ENCODE measurements around the gene ZFYVE9.

Gene ZFYVE9

GRCh38 chr1:52234708-52235107 lies 92.8 kb downstream of the ZFYVE9 start:
- no peak overlapping the region for H3K4me3 Mint-ChIP-seq
- H3K4me1 Mint-ChIP-seq (ENCODE audit: low read depth), result no peaks in the 10 kb centered on the region
- no peak overlapping the region for H3K27ac Mint-ChIP-seq
- H3K27me3 Mint-ChIP-seq (ENCODE audit: low read depth), result peaks cover 5% of the 10 kb centered on the region
- H3K9me3 Mint-ChIP-seq, result no peaks in the 10 kb centered on the region
- H3K36me3 Mint-ChIP-seq (ENCODE audit: low read depth), result no peaks in the 10 kb centered on the region

DNA sequence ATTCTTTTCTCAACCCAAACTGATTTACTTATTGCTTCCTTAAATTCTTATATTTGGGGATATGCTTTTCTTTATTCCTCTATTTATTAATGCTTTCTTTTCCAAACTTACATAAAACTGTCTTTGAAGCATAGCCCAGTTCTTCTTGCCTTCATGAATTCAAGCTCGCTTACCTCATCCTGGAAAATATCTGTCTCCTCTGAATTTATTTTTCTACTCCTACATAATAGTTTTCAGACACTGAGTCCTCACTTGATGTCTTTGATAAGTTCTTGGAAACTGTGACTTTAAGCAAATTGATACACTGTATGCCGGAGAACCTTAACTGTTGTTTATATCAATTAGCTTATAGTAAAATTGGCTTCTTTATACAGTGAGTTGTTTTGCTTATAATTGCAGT lies 93.8 kb downstream of the ZFYVE9 start:
- H3K27ac Mint-ChIP-seq, result no peak overlapping the region
- peaks cover 6% of the 10 kb centered on the region for H3K27me3 Mint-ChIP-seq (ENCODE audit: low read depth)
- H3K36me3 Mint-ChIP-seq (ENCODE audit: low read depth), result no peaks in the 10 kb centered on the region
- no peaks in the 10 kb centered on the region for H3K9me3 Mint-ChIP-seq
- no peak overlapping the region for H3K4me3 Mint-ChIP-seq
- H3K4me1 Mint-ChIP-seq (ENCODE audit: low read depth), result no peaks in the 10 kb centered on the region

GRCh38 chr1:52237430-52237829 lies 95.5 kb downstream of the ZFYVE9 start:
- Mint-ChIP-seq H3K27me3 (ENCODE audit: low read depth) (peaks cover 9% of the 10 kb centered on the region), H3K36me3 (ENCODE audit: low read depth) (no peaks in the 10 kb centered on the region), H3K27ac (no peak overlapping the region), H3K4me1 (ENCODE audit: low read depth) (no peaks in the 10 kb centered on the region), H3K9me3 (no peaks in the 10 kb centered on the region), H3K4me3 (no peak overlapping the region)

DNA sequence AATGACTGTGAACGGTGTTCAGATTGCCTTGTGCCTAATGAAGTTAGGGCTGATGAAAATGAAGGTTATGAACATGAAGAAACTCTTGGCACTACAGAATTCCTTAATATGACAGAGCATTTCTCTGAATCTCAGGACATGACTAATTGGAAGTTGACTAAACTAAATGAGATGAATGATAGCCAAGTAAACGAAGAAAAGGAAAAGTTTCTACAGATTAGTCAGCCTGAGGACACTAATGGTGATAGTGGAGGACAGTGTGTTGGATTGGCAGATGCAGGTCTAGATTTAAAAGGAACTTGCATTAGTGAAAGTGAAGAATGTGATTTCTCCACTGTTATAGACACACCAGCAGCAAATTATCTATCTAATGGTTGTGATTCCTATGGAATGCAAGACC lies 96.6 kb downstream of the ZFYVE9 start:
- no peak overlapping the region for H3K27ac Mint-ChIP-seq
- H3K4me3 Mint-ChIP-seq, result no peak overlapping the region
- H3K27me3 Mint-ChIP-seq (ENCODE audit: low read depth), result peaks cover 9% of the 10 kb centered on the region

GRCh38 chr1:52238887-52239707 lies 97.2 kb downstream of the ZFYVE9 start:
- Mint-ChIP-seq H3K27me3 (ENCODE audit: low read depth) (peaks cover 9% of the 10 kb centered on the region), H3K9me3 (no peaks in the 10 kb centered on the region), H3K4me1 (ENCODE audit: low read depth) (no peaks in the 10 kb centered on the region), H3K36me3 (ENCODE audit: low read depth) (no peaks in the 10 kb centered on the region), H3K4me3 (no peak overlapping the region), H3K27ac (no peak overlapping the region)

More for the DNA sequence above, 96.6 kb downstream of the ZFYVE9 start:
- H3K36me3 Mint-ChIP-seq (ENCODE audit: low read depth), result no peaks in the 10 kb centered on the region
- no peaks in the 10 kb centered on the region for H3K4me1 Mint-ChIP-seq (ENCODE audit: low read depth)
- H3K9me3 Mint-ChIP-seq, result no peaks in the 10 kb centered on the region

DNA sequence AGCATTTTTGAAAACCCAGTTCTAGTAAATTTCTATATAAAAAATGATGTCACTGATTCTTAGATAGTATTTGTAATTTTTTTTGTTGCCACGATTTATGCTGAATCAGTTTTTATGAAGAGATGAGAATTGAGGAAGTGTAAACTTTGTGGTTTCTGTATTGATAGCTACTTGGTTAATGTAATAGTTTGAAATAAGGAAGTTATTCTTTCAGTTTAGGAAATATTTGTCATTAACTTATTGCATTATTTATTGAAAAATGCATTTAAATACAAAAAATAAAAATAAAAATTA lies 97.8 kb downstream of the ZFYVE9 start:
- H3K36me3 Mint-ChIP-seq (ENCODE audit: low read depth), result no peaks in the 10 kb centered on the region
- no peak overlapping the region for H3K4me3 Mint-ChIP-seq
- H3K9me3 Mint-ChIP-seq, result no peaks in the 10 kb centered on the region
- no peak overlapping the region for H3K27ac Mint-ChIP-seq
- H3K27me3 Mint-ChIP-seq (ENCODE audit: low read depth), result peaks cover 9% of the 10 kb centered on the region
- no peaks in the 10 kb centered on the region for H3K4me1 Mint-ChIP-seq (ENCODE audit: low read depth)

GRCh38 chr1:52240592-52241210 lies 98.8 kb downstream of the ZFYVE9 start:
- peaks cover 9% of the 10 kb centered on the region for H3K27me3 Mint-ChIP-seq (ENCODE audit: low read depth)
- no peak overlapping the region for H3K4me3 Mint-ChIP-seq
- no peak overlapping the region for H3K27ac Mint-ChIP-seq
- H3K4me1 Mint-ChIP-seq (ENCODE audit: low read depth), result no peaks in the 10 kb centered on the region
- H3K36me3 Mint-ChIP-seq (ENCODE audit: low read depth), result no peaks in the 10 kb centered on the region
- H3K9me3 Mint-ChIP-seq, result no peaks in the 10 kb centered on the region

GRCh38 chr1:52243221-52243987 lies 101.5 kb downstream of the ZFYVE9 start:
- no peak overlapping the region for H3K27ac Mint-ChIP-seq
- H3K4me1 Mint-ChIP-seq (ENCODE audit: low read depth), result no peaks in the 10 kb centered on the region
- no peaks in the 10 kb centered on the region for H3K9me3 Mint-ChIP-seq
- peaks cover 9% of the 10 kb centered on the region for H3K27me3 Mint-ChIP-seq (ENCODE audit: low read depth)
- H3K4me3 Mint-ChIP-seq, result no peak overlapping the region
- H3K36me3 Mint-ChIP-seq (ENCODE audit: low read depth), result no peaks in the 10 kb centered on the region

GRCh38 chr1:52249831-52250230 lies 107.9 kb downstream of the ZFYVE9 start:
- H3K4me3 Mint-ChIP-seq, result no peak overlapping the region
- no peaks in the 10 kb centered on the region for H3K4me1 Mint-ChIP-seq (ENCODE audit: low read depth)
- no peaks in the 10 kb centered on the region for H3K9me3 Mint-ChIP-seq
- H3K36me3 Mint-ChIP-seq (ENCODE audit: low read depth), result no peaks in the 10 kb centered on the region
- no peak overlapping the region for H3K27ac Mint-ChIP-seq
- no peaks in the 10 kb centered on the region for H3K27me3 Mint-ChIP-seq (ENCODE audit: low read depth)

DNA sequence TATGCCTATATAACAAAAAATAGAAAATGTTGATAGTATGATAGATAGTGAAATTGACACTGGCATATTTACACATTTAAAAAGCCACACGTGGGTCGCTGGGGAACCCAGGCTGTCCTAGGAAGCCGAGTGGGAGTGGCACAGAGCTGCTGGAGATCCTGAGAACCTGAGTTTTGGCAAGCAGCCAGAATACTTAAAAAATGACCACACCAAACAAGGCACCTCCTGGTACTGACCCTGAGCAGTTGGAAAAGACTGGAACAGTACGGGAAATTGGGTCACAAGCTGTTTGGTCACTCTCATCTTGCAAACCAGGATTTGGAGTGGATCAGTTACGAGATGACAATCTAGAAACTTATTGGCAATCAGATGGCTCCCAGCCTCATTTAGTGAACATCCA lies 111.5 kb downstream of the ZFYVE9 start:
- Mint-ChIP-seq H3K27ac (no peak overlapping the region), H3K4me1 (ENCODE audit: low read depth) (no peaks in the 10 kb centered on the region), H3K4me3 (no peak overlapping the region), H3K36me3 (ENCODE audit: low read depth) (no peaks in the 10 kb centered on the region), H3K9me3 (no peaks in the 10 kb centered on the region), H3K27me3 (ENCODE audit: low read depth) (no peaks in the 10 kb centered on the region)

DNA sequence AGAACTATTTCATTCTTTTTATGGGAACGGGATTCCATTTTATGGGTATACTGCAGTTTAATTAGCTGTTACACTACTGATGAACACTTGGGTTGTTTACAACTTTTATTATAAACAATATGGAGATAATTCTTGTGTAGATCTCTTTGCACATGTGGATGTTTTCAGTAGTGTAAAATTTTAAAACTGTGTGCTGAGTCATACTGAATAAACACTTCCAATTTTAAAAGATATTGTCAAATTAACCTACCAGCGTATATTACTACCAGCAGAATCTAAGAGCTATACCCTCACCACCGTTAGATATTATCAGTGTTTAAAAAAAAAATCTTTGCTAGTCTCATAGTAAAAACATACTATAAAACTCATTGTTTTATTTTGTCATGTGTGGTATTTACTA lies 118.0 kb downstream of the ZFYVE9 start:
- Mint-ChIP-seq H3K27ac (no peak overlapping the region), H3K9me3 (no peaks in the 10 kb centered on the region), H3K4me3 (no peak overlapping the region), H3K36me3 (ENCODE audit: low read depth) (no peaks in the 10 kb centered on the region), H3K27me3 (ENCODE audit: low read depth) (no peaks in the 10 kb centered on the region), H3K4me1 (ENCODE audit: low read depth) (no peaks in the 10 kb centered on the region)

- Mint-ChIP-seq H3K4me1 (ENCODE audit: low read depth) (no peaks in the 10 kb centered on the region), H3K9me3 (no peaks in the 10 kb centered on the region), H3K27me3 (ENCODE audit: low read depth) (no peaks in the 10 kb centered on the region), H3K4me3 (no peak overlapping the region), H3K27ac (no peak overlapping the region), H3K36me3 (ENCODE audit: low read depth) (no peaks in the 10 kb centered on the region)
Observed at GRCh38 chr1:52263153-52263910, 121.4 kb downstream of the ZFYVE9 start.

DNA sequence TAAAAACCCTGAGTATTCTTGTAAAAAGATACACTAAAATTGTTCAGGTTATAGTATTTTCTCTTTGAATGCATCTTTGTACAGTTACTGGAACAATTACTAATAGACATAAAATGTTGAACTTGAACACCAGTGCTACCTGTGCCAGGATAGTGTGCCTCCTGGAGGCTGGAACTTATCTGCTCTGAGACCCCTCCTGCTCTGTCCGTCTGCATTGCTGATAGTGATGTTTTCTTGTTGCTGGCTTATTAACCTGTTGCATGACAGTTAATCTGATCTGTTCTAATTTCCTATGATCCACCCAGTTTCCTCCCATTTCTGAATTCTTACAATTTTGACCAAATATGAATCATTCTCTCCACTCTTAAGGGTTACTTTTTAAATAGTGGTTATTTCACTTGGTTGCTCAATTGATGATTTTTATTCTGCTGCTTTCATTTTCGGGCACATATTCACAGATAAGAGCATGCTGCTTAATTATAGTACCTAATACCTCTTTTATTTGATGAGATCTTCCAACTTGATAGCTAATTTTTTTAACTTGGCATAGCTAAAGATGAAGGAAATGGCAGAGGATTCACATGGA lies 122.7 kb downstream of the ZFYVE9 start:
- Mint-ChIP-seq H3K27me3 (ENCODE audit: low read depth) (no peaks in the 10 kb centered on the region), H3K36me3 (ENCODE audit: low read depth) (no peaks in the 10 kb centered on the region), H3K4me1 (ENCODE audit: low read depth) (no peaks in the 10 kb centered on the region), H3K4me3 (no peak overlapping the region), H3K27ac (no peak overlapping the region), H3K9me3 (no peaks in the 10 kb centered on the region)

DNA sequence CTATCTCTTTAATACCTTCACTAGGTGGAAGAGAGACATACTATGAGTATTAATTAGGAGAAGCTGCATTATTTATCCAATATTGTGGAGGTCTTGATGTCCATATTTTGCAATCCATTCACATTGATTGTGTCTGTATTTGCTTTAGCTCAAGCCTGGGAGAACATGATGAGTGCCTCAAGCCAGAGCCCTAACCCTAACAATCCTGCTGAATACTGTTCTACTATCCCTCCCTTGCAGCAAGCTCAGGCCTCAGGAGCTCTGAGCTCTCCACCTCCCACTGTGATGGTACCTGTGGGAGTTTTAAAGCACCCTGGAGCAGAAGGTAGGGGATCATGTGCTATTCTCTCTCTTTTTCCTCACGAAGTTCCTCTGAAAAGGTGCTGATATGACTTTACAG lies 124.6 kb downstream of the ZFYVE9 start:
- Mint-ChIP-seq H3K4me1 (ENCODE audit: low read depth) (no peaks in the 10 kb centered on the region), H3K36me3 (ENCODE audit: low read depth) (no peaks in the 10 kb centered on the region), H3K27me3 (ENCODE audit: low read depth) (no peaks in the 10 kb centered on the region), H3K4me3 (no peak overlapping the region), H3K9me3 (no peaks in the 10 kb centered on the region), H3K27ac (no peak overlapping the region)

Data from T-helper 1 cell treated with Interleukin-12 subunit alpha and Interleukin-12 subunit beta and Interleukin-4 antibody, amounts not matched to agents 30 μg/mL and 1 μg/mL, for 36 hours (primary cell).